ACC112 (cell line): ENCODE measurements around the gene RREB1.

Source experiments
- H2AFZ ChIP-seq: fragments of 200-600 bp; sonication (generic); one replicate; pipeline ENCODE4 v1.6.0; 2017; ENCODE audit warnings: antibody characterized with exemption, low read length; ENCODE audit not compliant: unreplicated experiment
- H3K27ac ChIP-seq: fragments of 200-600 bp; sonication (generic); 2 replicates; pipeline ENCODE4 v1.5.1; 2014; ENCODE audit warnings: low read depth, mild to moderate bottlenecking, antibody characterized with exemption, low read length, moderate library complexity
- H3K27me3 ChIP-seq: fragments of 200-600 bp; sonication (generic); 2 replicates; pipeline ENCODE4 v1.6.1; 2014; ENCODE audit warnings: mild to moderate bottlenecking, antibody characterized with exemption, low read length, moderate library complexity, mixed read lengths; ENCODE audit not compliant: insufficient read depth
- H3K36me3 ChIP-seq: fragments of 200-600 bp; sonication (generic); 2 replicates; pipeline ENCODE4 v1.6.1; 2016; ENCODE audit warnings: mild to moderate bottlenecking, antibody characterized with exemption, low read length, moderate library complexity, mixed read lengths; ENCODE audit not compliant: insufficient read depth
- H3K4me1 ChIP-seq: fragments of 200-600 bp; sonication (generic); one replicate; pipeline ENCODE4 v1.6.1; 2016; ENCODE audit warnings: low read length, mixed read lengths; ENCODE audit not compliant: insufficient read depth, unreplicated experiment, control insufficient read depth
- H3K4me3 ChIP-seq: fragments of 200-600 bp; sonication (generic); 2 replicates; pipeline ENCODE4 v1.5.1; 2014; ENCODE audit warnings: mild to moderate bottlenecking, low read depth, low read length
- H3K79me2 ChIP-seq: fragments of 200-600 bp; sonication (generic); one replicate; pipeline ENCODE4 v1.6.0; 2016; ENCODE audit warnings: low read length; ENCODE audit not compliant: control insufficient read depth, unreplicated experiment, insufficient read depth

The RREB1 gene

GRCh38 chr6:7282097-7282906 lies 174.5 kb downstream of the RREB1 start:
- no peak overlapping the region for H2AFZ ChIP-seq
- no peaks in the 10 kb centered on the region for H3K79me2 ChIP-seq
- H3K4me3 ChIP-seq, result no peak overlapping the region
- peaks cover 5% of the 10 kb centered on the region; the same call in 1 of the 2 replicates for H3K36me3 ChIP-seq
- H3K27me3 ChIP-seq, result no peaks in the 10 kb centered on the region
- no peak overlapping the region for H3K27ac ChIP-seq
- H3K4me1 ChIP-seq, result no peaks in the 10 kb centered on the region

GRCh38 chr6:7283676-7284075 lies 175.9 kb downstream of the RREB1 start:
- no peak overlapping the region for H3K27ac ChIP-seq

GRCh38 chr6:7285416-7285815 lies 177.7 kb downstream of the RREB1 start:
- H3K4me1 ChIP-seq, result no peaks in the 10 kb centered on the region
- no peak overlapping the region for H2AFZ ChIP-seq
- no peak overlapping the region for H3K27ac ChIP-seq
- H3K4me3 ChIP-seq, result no peak overlapping the region
- H3K27me3 ChIP-seq, result no peaks in the 10 kb centered on the region
- peaks cover 16% of the 10 kb centered on the region; the same call in 1 of the 2 replicates for H3K36me3 ChIP-seq
- no peaks in the 10 kb centered on the region for H3K79me2 ChIP-seq

More at GRCh38 chr6:7283676-7284075, 175.9 kb downstream of the RREB1 start:
- Histone ChIP-seq H3K27me3 (no peaks in the 10 kb centered on the region), H3K4me3 (no peak overlapping the region), H3K79me2 (no peaks in the 10 kb centered on the region), H3K36me3 (peaks cover 14% of the 10 kb centered on the region; the same call in 1 of the 2 replicates), H2AFZ (no peak overlapping the region), H3K4me1 (no peaks in the 10 kb centered on the region)

- no peaks in the 10 kb centered on the region for H3K79me2 ChIP-seq
- no peak overlapping the region for H2AFZ ChIP-seq
- H3K27ac ChIP-seq, result no peak overlapping the region
- peaks cover 25% of the 10 kb centered on the region for H3K36me3 ChIP-seq
- no peak overlapping the region for H3K4me3 ChIP-seq
- H3K4me1 ChIP-seq, result no peaks in the 10 kb centered on the region
- H3K27me3 ChIP-seq, result no peaks in the 10 kb centered on the region
Measured at GRCh38 chr6:7290079-7290478, 182.3 kb downstream of the RREB1 start.

- H3K36me3 ChIP-seq, result peaks cover 30% of the 10 kb centered on the region
- peaks cover 3% of the 10 kb centered on the region for H3K79me2 ChIP-seq
- H3K4me3 ChIP-seq, result no peak overlapping the region
- no peaks in the 10 kb centered on the region for H3K27me3 ChIP-seq
- no peaks in the 10 kb centered on the region for H3K4me1 ChIP-seq
- H3K27ac ChIP-seq, result no peak overlapping the region
- no peak overlapping the region for H2AFZ ChIP-seq
Measured at GRCh38 chr6:7292596-7293255, 185.0 kb downstream of the RREB1 start.

- no peak overlapping the region for H3K4me3 ChIP-seq
- H3K27me3 ChIP-seq, result no peaks in the 10 kb centered on the region
- no peaks in the 10 kb centered on the region for H3K4me1 ChIP-seq
- H3K79me2 ChIP-seq, result peaks cover 3% of the 10 kb centered on the region
- H3K36me3 ChIP-seq, result peaks cover 45% of the 10 kb centered on the region
- H3K27ac ChIP-seq, result no peak overlapping the region
- H2AFZ ChIP-seq, result no peak overlapping the region
Measured at GRCh38 chr6:7295916-7296315, 188.2 kb downstream of the RREB1 start.

GRCh38 chr6:7296602-7297001 lies 188.8 kb downstream of the RREB1 start:
- peaks cover 49% of the 10 kb centered on the region for H3K36me3 ChIP-seq
- H3K27ac ChIP-seq, result no peak overlapping the region

GRCh38 chr6:7298113-7298512 lies 190.4 kb downstream of the RREB1 start:
- peaks cover 53% of the 10 kb centered on the region for H3K36me3 ChIP-seq

More at GRCh38 chr6:7296602-7297001, 188.8 kb downstream of the RREB1 start:
- Histone ChIP-seq H3K4me3 (no peak overlapping the region), H3K27me3 (no peaks in the 10 kb centered on the region), H2AFZ (no peak overlapping the region), H3K4me1 (no peaks in the 10 kb centered on the region), H3K79me2 (peaks cover 5% of the 10 kb centered on the region)

GRCh38 chr6:7300926-7301325 lies 193.2 kb downstream of the RREB1 start:
- Histone ChIP-seq H3K27ac (no peak overlapping the region), H3K36me3 (peaks cover 48% of the 10 kb centered on the region), H3K27me3 (no peaks in the 10 kb centered on the region), H2AFZ (no peak overlapping the region), H3K4me3 (no peak overlapping the region), H3K79me2 (peaks cover 26% of the 10 kb centered on the region), H3K4me1 (no peaks in the 10 kb centered on the region)

More at GRCh38 chr6:7298113-7298512, 190.4 kb downstream of the RREB1 start:
- Histone ChIP-seq H3K27ac (no peak overlapping the region), H3K79me2 (peaks cover 5% of the 10 kb centered on the region), H3K4me1 (no peaks in the 10 kb centered on the region), H2AFZ (no peak overlapping the region), H3K4me3 (no peak overlapping the region), H3K27me3 (no peaks in the 10 kb centered on the region)
